Activated T-cell treated with anti-CD3 and anti-CD28 coated beads, Interleukin-2, amount 50 U/mL, for 24 hours (primary cell): ENCODE measurements around the gene ATG9B.

Source experiments
- DNase-seq: peaks from one replicate; pipeline ENCODE4 v3.0.0-alpha.2; 2020
- H3K27ac Mint-ChIP-seq: 2 replicates; pipeline ENCODE4 v1.8.0; 2020; ENCODE audit warnings: mild to moderate bottlenecking, mixed read lengths
- H3K27me3 Mint-ChIP-seq: 2 replicates; pipeline ENCODE4 v1.8.0; 2020; ENCODE audit warnings: mixed read lengths
- H3K36me3 Mint-ChIP-seq: 2 replicates; pipeline ENCODE4 v1.8.0; 2020; ENCODE audit warnings: low read depth, mixed read lengths
- H3K4me1 Mint-ChIP-seq: 2 replicates; pipeline ENCODE4 v1.8.0; 2020; ENCODE audit warnings: low read depth, mixed read lengths
- H3K4me3 Mint-ChIP-seq: 2 replicates; pipeline ENCODE4 v1.8.0; 2020; ENCODE audit warnings: mild to moderate bottlenecking, moderate library complexity, mixed read lengths
- H3K9me3 Mint-ChIP-seq: 2 replicates; pipeline ENCODE4 v1.8.0; 2020; ENCODE audit warnings: mixed read lengths

Gene ATG9B

GRCh38 chr7:150982351-150982750 is 41.9 kb downstream of the ATG9B start:
- Mint-ChIP-seq H3K4me1 (peaks cover 16% of the 10 kb centered on the region), H3K9me3 (no peaks in the 10 kb centered on the region), H3K27me3 (peaks cover 58% of the 10 kb centered on the region), H3K4me3 (no peak overlapping the region), H3K27ac (no peak overlapping the region), H3K36me3 (no peaks in the 10 kb centered on the region)
- DNase-seq: no peak

GRCh38 chr7:150981644-150982043 is 42.6 kb downstream of the ATG9B start:
- no peak for DNase-seq

GRCh38 chr7:150980663-150981062 is 43.6 kb downstream of the ATG9B start:
- no peak overlapping the region for H3K27ac Mint-ChIP-seq
- no peaks in the 10 kb centered on the region for H3K36me3 Mint-ChIP-seq
- H3K4me1 Mint-ChIP-seq: peaks cover 19% of the 10 kb centered on the region
- H3K4me3 Mint-ChIP-seq: no peak overlapping the region
- no peaks in the 10 kb centered on the region for H3K9me3 Mint-ChIP-seq
- H3K27me3 Mint-ChIP-seq: peaks cover 73% of the 10 kb centered on the region
- no peak for DNase-seq

More at GRCh38 chr7:150981644-150982043, 42.6 kb downstream of the ATG9B start:
- no peaks in the 10 kb centered on the region for H3K36me3 Mint-ChIP-seq
- H3K4me3 Mint-ChIP-seq: no peak overlapping the region
- no peak overlapping the region for H3K27ac Mint-ChIP-seq
- H3K27me3 Mint-ChIP-seq: peaks cover 65% of the 10 kb centered on the region
- H3K9me3 Mint-ChIP-seq: no peaks in the 10 kb centered on the region
- peaks cover 23% of the 10 kb centered on the region for H3K4me1 Mint-ChIP-seq

- Mint-ChIP-seq H3K4me3 (no peak overlapping the region), H3K4me1 (peaks cover 23% of the 10 kb centered on the region), H3K27me3 (peaks cover 78% of the 10 kb centered on the region), H3K36me3 (no peaks in the 10 kb centered on the region), H3K9me3 (no peaks in the 10 kb centered on the region), H3K27ac (no peak overlapping the region)
- DNase-seq: no peak
These were observed 44.4 kb downstream of the ATG9B start for GRCh38 chr7:150979713-150980390.

GRCh38 chr7:150978126-150978789 is 46.0 kb downstream of the ATG9B start, which contains the start of gene KCNH2:
Gene KCNH2 (minus strand): TSS chr7:150978321. CDS start chr7:150977913, 408 bp downstream.
- H3K4me3 Mint-ChIP-seq: peak within 1 kb of the TSS; percentile 69
- peaks cover 31% of the 10 kb centered on the region for H3K4me1 Mint-ChIP-seq
- no peaks in the 10 kb centered on the region for H3K9me3 Mint-ChIP-seq
- DNase-seq: peak; percentile 66
- H3K27me3 Mint-ChIP-seq: peaks cover 69% of the 10 kb centered on the region
- H3K27ac Mint-ChIP-seq: no peak within 1 kb of the TSS
- no peaks in the 10 kb centered on the region for H3K36me3 Mint-ChIP-seq

DNA sequence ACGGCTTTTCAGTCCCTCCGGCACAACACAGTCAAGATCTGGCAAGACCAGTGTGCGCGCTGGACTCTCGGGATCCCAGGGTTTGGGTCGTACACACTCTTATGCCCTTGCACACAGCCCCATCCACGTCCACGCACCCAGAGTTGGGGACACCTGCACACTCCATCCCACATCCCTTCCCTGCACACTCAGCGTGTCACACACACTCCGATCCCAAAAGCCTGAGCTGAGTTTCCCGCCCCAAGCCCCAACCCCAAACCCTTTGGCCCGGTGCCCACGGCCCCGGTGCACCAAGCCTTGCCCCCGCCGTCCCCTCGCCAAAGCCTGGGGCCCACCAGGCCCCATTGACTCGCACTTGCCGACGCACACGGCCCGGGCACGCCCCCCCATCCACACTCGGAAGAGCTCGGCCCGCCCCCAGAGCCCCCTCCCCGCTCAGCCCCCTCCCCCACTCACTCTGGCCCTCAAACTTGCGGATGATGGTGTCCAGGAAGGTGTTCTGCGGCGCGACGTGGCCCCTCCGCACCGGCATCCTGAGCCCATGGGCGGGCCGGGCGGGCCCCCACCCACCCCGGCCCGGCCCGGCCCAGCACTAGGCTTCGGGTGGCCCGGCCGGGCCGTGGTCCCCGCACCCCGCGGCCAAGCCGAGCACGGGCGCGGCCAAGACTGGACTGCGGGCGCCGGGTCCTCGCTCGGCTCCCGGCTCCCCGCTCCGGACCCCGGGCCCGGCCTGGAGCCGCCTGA is 46.7 kb downstream of the ATG9B start:
- Mint-ChIP-seq H3K9me3 (no peaks in the 10 kb centered on the region), H3K27me3 (peaks cover 62% of the 10 kb centered on the region), H3K4me3 (peak overlapping the region; percentile 69), H3K36me3 (no peaks in the 10 kb centered on the region), H3K4me1 (peaks cover 31% of the 10 kb centered on the region), H3K27ac (no peak overlapping the region)
- no peak for DNase-seq

- DNase-seq: no peak
- H3K4me1 Mint-ChIP-seq: peaks cover 31% of the 10 kb centered on the region
- no peaks in the 10 kb centered on the region for H3K36me3 Mint-ChIP-seq
- H3K9me3 Mint-ChIP-seq: no peaks in the 10 kb centered on the region
- H3K27me3 Mint-ChIP-seq: peaks cover 54% of the 10 kb centered on the region
- peak overlapping the region; percentile 69 for H3K4me3 Mint-ChIP-seq
- no peak overlapping the region for H3K27ac Mint-ChIP-seq
These were observed 47.5 kb downstream of the ATG9B start for GRCh38 chr7:150976529-150977381.

GRCh38 chr7:150975536-150976319 is 48.6 kb downstream of the ATG9B start:
- no peak for DNase-seq
- Mint-ChIP-seq H3K4me3 (peak overlapping the region; percentile 68), H3K9me3 (no peaks in the 10 kb centered on the region), H3K36me3 (no peaks in the 10 kb centered on the region), H3K27ac (no peak overlapping the region), H3K27me3 (peaks cover 44% of the 10 kb centered on the region), H3K4me1 (peaks cover 31% of the 10 kb centered on the region)

- Mint-ChIP-seq H3K36me3 (no peaks in the 10 kb centered on the region), H3K9me3 (no peaks in the 10 kb centered on the region), H3K27me3 (peaks cover 35% of the 10 kb centered on the region), H3K27ac (peak overlapping the region; percentile 50), H3K4me3 (peak overlapping the region; percentile 81), H3K4me1 (peaks cover 32% of the 10 kb centered on the region)
- peak; percentile 85 for DNase-seq
These were observed 49.6 kb downstream of the ATG9B start for GRCh38 chr7:150974468-150975391.

DNA sequence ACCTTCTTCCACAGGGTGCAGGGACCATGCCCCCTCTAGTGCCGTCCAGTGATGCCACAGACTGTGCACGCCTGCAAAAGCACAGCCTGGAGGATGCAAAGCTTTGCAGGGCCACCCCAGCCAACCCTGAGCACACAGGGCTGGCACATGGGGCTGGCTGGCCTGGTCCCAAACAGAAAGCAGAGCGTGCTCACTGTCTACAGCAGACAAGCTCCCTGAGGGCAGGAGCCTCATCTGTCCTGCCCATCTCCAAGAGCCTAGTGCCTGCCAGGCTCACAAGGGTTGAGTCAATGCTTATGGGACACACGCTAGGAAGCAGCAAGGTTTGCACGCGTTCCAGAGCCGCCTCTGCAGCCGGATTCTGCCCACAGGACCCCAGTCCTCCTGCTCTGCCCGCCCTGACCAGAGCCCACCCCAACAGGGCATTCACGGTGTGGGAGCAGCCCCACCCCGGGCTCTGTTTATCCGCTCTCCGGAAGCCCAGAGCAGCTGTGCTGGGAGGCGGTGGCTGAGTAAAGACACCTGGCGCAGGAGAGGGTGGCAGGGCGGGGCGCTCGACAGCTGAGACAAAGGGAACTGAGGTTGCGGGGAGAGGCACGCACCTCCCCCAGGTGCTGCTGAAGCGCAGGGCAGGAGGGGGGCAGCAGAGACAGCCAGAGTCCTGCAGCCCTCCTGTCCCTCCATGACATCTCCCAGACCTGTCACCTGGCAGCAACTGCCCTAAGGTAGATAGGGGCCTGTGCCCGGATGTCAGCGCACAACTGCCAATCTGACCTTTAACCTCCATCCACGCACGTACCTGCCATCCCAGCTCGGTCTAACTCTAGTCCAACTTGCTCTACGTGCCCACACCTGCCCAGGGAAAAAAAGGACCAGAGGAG is 50.5 kb downstream of the ATG9B start:
- DNase-seq: no peak
- Mint-ChIP-seq H3K4me1 (peaks cover 34% of the 10 kb centered on the region), H3K27me3 (peaks cover 27% of the 10 kb centered on the region), H3K27ac (peak overlapping the region; percentile 24), H3K9me3 (no peaks in the 10 kb centered on the region), H3K4me3 (peak overlapping the region; percentile 81), H3K36me3 (no peaks in the 10 kb centered on the region)

DNA sequence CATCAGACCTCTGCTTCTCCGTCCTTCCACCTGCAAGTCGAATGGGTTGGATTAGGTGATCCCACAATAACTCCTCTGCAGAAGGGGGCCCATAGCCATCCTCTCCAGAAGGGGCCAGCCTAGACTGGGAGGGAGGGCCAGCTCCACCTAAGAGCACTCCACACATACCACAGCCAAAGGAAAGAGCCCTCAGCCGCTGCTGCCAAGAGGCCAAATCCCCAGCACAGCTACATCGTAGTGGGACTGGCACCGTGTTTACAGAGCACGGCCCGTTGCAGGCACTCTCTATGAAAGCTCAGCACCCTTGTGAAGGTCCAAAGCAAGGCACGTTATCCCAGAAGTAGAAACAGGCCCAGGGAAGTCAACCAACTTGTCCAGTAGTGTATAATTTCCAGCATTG is 51.6 kb downstream of the ATG9B start:
- no peak for DNase-seq
- H3K4me1 Mint-ChIP-seq: peaks cover 28% of the 10 kb centered on the region
- peaks cover 22% of the 10 kb centered on the region for H3K27me3 Mint-ChIP-seq
- no peak overlapping the region for H3K27ac Mint-ChIP-seq
- no peaks in the 10 kb centered on the region for H3K9me3 Mint-ChIP-seq
- no peak overlapping the region for H3K4me3 Mint-ChIP-seq
- no peaks in the 10 kb centered on the region for H3K36me3 Mint-ChIP-seq

DNA sequence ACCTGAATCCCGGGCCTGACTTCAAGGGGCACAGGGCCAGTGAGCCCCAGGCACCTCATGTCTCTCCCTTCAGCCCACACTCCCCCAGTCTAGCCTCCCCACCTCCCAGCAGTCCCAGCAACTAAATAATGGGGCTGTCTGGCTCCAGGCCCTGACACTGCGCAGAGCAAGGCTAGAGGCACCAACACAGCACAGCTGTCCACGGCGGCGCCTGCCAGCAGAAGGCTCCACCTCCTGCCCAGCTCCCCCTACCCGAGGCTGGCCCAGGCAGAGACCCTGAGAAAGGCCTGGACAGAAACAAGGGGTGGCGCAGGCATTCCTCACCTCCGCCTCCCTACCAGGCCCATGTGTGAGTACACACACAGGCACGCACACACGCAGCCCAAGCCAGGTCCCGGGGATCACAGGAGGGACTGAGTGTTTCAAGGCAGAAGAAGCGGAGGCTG is 52.2 kb downstream of the ATG9B start:
- no peak for DNase-seq
- Mint-ChIP-seq H3K27ac (no peak overlapping the region), H3K4me3 (no peak overlapping the region), H3K9me3 (no peaks in the 10 kb centered on the region), H3K36me3 (no peaks in the 10 kb centered on the region), H3K27me3 (peaks cover 17% of the 10 kb centered on the region), H3K4me1 (peaks cover 23% of the 10 kb centered on the region)
